NCI-H1694 (cell line): ENCODE results near the gene ABHD1.
"Not testable (repeated sequence)": the region's sequence is repeated elsewhere in the genome, so short reads cannot be mapped to it uniquely, and the experiment has no call there.

Experiments used
- DNase-seq: peaks from one replicate; lab custom pipeline; 2025; lab: John Stamatoyannopoulos, UW

The ABHD1 gene

GRCh38 chr2:27109083-27109482, 14.5 kb upstream of the ABHD1 start:
- no peak for DNase-seq

- not testable (repeated sequence) for DNase-seq
Observed at GRCh38 chr2:27110603-27111352, 12.8 kb upstream of the ABHD1 start.

- not testable (repeated sequence) for DNase-seq
Observed at GRCh38 chr2:27111392-27112078, 12.1 kb upstream of the ABHD1 start.

GRCh38 chr2:27115519-27115918, 8.1 kb upstream of the ABHD1 start:
- DNase-seq = no peak

GRCh38 chr2:27117995-27118524, 5.6 kb upstream of the ABHD1 start:
- no peak for DNase-seq

- no peak for DNase-seq
Observed at GRCh38 chr2:27118525-27119329, 4.9 kb upstream of the ABHD1 start, which contains the start of gene CGREF1. TSS of gene CGREF1 (minus strand) at chr2:27119128. CDS start at chr2:27104366, 14,762 bp downstream.

- not testable (repeated sequence) for DNase-seq
Observed at GRCh38 chr2:27119330-27119670, 4.3 kb upstream of the ABHD1 start.

GRCh38 chr2:27121906-27122305, 1.7 kb upstream of the ABHD1 start:
- no peak for DNase-seq

- no peak for DNase-seq
Observed at GRCh38 chr2:27122791-27123190, 824 bp upstream of the ABHD1 start.

GRCh38 chr2:27125104-27125503, 1.5 kb downstream of the ABHD1 start:
- DNase-seq = no peak

- no peak for DNase-seq
Observed at GRCh38 chr2:27126252-27126710, 2.7 kb downstream of the ABHD1 start.

- DNase-seq = no peak
Observed at GRCh38 chr2:27127883-27128667, 4.5 kb downstream of the ABHD1 start.

GRCh38 chr2:27128668-27129571, 5.3 kb downstream of the ABHD1 start:
- no peak for DNase-seq

GRCh38 chr2:27130396-27130795, 6.8 kb downstream of the ABHD1 start:
- DNase-seq = no peak

GRCh38 chr2:27131429-27131828, 7.8 kb downstream of the ABHD1 start:
- no peak for DNase-seq

GRCh38 chr2:27133195-27133875, 9.7 kb downstream of the ABHD1 start:
- no peak for DNase-seq

GRCh38 chr2:27133905-27134780, 10.5 kb downstream of the ABHD1 start, which contains the start of gene PREB:
TSS of gene PREB (minus strand) at chr2:27134636. CDS start at chr2:27134421, 215 bp downstream.
- DNase-seq = peak; percentile 89

- DNase-seq = no peak
Observed at GRCh38 chr2:27134781-27135477, 11.3 kb downstream of the ABHD1 start.
